ENCODE measurements around the gene ATP12A.
"Not testable (repeated sequence)": the region's sequence is repeated elsewhere in the genome, so short reads cannot be mapped to it uniquely, and the experiment has no call there.

The ATP12A gene

DNA sequence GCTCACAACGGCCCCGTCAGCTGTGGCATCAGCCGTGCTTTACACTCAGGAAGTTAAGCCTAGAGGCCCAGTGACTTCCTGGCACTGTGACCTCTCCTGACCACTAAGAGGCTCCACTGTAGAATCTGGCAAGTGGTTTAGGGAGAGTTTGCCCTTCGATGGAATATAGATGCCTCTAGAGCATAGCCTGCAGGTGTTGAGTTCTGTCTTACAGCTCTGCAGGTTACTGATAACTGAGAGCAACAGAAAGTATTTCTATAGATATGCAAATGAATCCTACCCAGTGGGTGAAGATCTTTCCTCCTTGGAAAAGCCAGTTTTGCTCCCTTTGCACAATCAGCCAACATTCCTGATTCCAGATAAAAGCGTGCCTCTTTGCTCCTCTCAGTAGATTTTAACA is 35.8 kb downstream of the ATP12A start:
- Histone ChIP-seq H3K27me3 (ENCODE audit: control insufficient read depth in 1 of 2, insufficient read depth in 2 of 2, low read length in 2 of 2) (no peaks in the 10 kb centered on the region), H3K9me3 (ENCODE audit: control insufficient read depth in 2 of 2, low read length in 2 of 2) (no peaks in the 10 kb centered on the region), H3K36me3 (ENCODE audit: control insufficient read depth in 2 of 2, insufficient read depth in 2 of 2, low read length in 2 of 2) (no peaks in the 10 kb centered on the region), H3K9ac (ENCODE audit: low read length in 2 of 2) (no peak overlapping the region), H3K4me3 (ENCODE audit: low read length in 2 of 2) (no peak overlapping the region), H3K4me1 (ENCODE audit: control insufficient read depth, insufficient read depth, low read length) (peaks cover 7% of the 10 kb centered on the region), H3K27ac (ENCODE audit: low read length) (no peak overlapping the region)

DNA sequence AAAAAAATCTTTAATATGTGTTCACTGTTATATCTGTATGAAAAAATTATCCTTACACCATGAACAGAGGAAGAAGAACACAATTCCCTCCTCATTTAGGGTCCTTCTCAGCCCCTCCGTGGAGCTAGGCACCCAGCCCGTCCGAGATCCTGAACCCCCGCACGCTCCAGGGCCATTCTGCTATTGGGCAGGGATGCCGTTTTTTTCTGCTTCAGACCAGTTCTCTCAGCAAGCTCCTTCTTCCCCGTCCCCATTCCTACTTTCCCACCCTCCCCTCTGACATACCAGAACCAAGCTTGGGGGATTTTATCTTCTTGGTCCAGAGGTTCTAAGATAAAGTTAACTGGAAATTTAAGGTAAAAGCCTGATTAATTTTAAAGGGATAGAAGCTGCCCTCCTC is 36.2 kb downstream of the ATP12A start:
- H3K9ac ChIP-seq (ENCODE audit: low read length in 2 of 2), result no peak overlapping the region
- no peak overlapping the region for H3K27ac ChIP-seq (ENCODE audit: low read length)
- no peaks in the 10 kb centered on the region for H3K9me3 ChIP-seq (ENCODE audit: control insufficient read depth in 2 of 2, low read length in 2 of 2)
- H3K27me3 ChIP-seq (ENCODE audit: control insufficient read depth in 1 of 2, insufficient read depth in 2 of 2, low read length in 2 of 2), result no peaks in the 10 kb centered on the region
- H3K36me3 ChIP-seq (ENCODE audit: control insufficient read depth in 2 of 2, insufficient read depth in 2 of 2, low read length in 2 of 2), result no peaks in the 10 kb centered on the region
- no peak overlapping the region for H3K4me3 ChIP-seq (ENCODE audit: low read length in 2 of 2)
- H3K4me1 ChIP-seq (ENCODE audit: control insufficient read depth, insufficient read depth, low read length), result peaks cover 7% of the 10 kb centered on the region

DNA sequence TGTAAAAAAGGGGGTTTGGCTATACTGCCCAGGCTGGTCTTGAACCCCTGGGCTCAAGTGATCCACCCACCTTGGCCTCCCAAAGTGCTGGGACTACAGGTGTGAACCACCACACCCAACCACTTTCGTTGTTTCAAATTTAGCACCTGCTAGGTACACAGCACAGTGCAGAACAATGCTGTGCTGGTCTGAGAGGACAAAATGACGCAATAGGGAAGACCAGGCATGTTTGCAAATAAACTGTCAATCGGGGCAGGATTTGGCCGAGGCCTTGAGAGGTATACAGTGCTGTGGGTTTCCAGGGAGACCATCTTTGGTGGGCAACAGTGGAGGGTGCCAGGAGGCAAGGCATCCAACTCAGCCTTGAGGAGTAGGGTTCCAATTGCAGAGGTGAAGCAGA is 37.0 kb downstream of the ATP12A start:
- Histone ChIP-seq H3K36me3 (ENCODE audit: control insufficient read depth in 2 of 2, insufficient read depth in 2 of 2, low read length in 2 of 2) (no peaks in the 10 kb centered on the region), H3K4me1 (ENCODE audit: control insufficient read depth, insufficient read depth, low read length) (peaks cover 7% of the 10 kb centered on the region), H3K9ac (ENCODE audit: low read length in 2 of 2) (no peak overlapping the region), H3K4me3 (ENCODE audit: low read length in 2 of 2) (no peak overlapping the region), H3K27me3 (ENCODE audit: control insufficient read depth in 1 of 2, insufficient read depth in 2 of 2, low read length in 2 of 2) (no peaks in the 10 kb centered on the region), H3K27ac (ENCODE audit: low read length) (no peak overlapping the region), H3K9me3 (ENCODE audit: control insufficient read depth in 2 of 2, low read length in 2 of 2) (no peaks in the 10 kb centered on the region)

DNA sequence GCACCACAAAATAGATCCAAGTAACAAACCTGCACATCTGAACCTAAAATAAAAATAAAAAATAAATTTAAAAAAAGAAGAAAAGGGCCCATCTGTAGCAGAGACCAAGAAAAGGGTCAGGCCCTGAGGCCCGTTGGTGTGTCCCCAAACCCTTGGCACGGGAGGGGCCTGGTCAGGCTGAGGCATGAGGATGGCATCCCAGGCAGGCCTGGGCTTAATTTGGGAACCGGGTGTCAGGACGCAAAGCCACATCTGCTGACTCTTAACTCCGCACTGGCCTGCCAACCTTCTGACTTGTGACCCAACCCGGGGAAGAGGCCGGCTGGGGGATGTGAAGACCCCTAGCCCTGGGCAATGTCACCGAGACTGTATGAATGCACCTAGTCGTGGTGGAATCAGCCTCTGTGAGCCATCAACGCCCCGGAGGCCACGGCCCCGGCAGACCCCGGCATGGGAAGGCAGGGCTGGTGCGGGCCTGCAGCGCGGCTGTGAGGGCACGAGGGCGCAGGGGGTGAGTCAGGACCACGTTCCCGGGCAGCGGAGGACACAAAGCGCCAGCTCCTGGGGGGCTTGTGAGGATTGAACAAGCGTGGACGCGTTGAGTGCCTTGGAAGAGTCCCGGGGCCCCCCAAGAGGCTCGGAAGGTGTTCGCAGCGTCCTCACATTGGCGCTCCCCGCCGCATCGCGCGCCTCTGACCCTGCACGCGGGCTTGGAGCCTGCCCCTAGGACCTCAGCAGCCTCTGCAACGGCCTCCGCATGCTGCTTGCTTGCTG is 38.2 kb downstream of the ATP12A start:
- Histone ChIP-seq H3K4me1 (ENCODE audit: control insufficient read depth, insufficient read depth, low read length) (no peaks in the 10 kb centered on the region), H3K36me3 (ENCODE audit: control insufficient read depth in 2 of 2, insufficient read depth in 2 of 2, low read length in 2 of 2) (no peaks in the 10 kb centered on the region), H3K9me3 (ENCODE audit: control insufficient read depth in 2 of 2, low read length in 2 of 2) (no peaks in the 10 kb centered on the region), H3K4me3 (ENCODE audit: low read length in 2 of 2) (no peak overlapping the region), H3K9ac (ENCODE audit: low read length in 2 of 2) (no peak overlapping the region), H3K27me3 (ENCODE audit: control insufficient read depth in 1 of 2, insufficient read depth in 2 of 2, low read length in 2 of 2) (no peaks in the 10 kb centered on the region), H3K27ac (ENCODE audit: low read length) (no peak overlapping the region)

DNA sequence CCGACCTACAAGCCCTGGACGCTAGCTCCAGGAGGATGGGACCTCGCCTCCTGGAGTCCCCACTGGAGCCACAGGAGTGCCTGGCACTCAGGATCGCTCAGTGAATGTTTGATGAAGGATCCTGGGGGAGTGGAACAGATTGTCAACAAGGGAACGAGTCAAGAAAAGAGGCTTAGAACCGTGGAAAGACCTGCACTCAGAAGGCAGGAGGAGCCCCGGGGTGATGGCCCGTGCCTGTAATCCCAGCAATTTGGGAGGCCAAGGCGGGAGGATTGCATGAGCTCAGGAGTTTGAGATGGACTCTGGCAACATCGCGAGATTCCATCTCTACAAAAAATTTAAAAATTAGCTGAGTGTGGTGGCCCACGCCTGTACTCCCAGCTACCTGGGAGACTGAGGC is 38.9 kb downstream of the ATP12A start:
- Histone ChIP-seq H3K36me3 (ENCODE audit: control insufficient read depth in 2 of 2, insufficient read depth in 2 of 2, low read length in 2 of 2) (no peaks in the 10 kb centered on the region), H3K27ac (ENCODE audit: low read length) (no peak overlapping the region), H3K4me1 (ENCODE audit: control insufficient read depth, insufficient read depth, low read length) (no peaks in the 10 kb centered on the region), H3K9me3 (ENCODE audit: control insufficient read depth in 2 of 2, low read length in 2 of 2) (no peaks in the 10 kb centered on the region), H3K27me3 (ENCODE audit: control insufficient read depth in 1 of 2, insufficient read depth in 2 of 2, low read length in 2 of 2) (no peaks in the 10 kb centered on the region), H3K9ac (ENCODE audit: low read length in 2 of 2) (no peak overlapping the region), H3K4me3 (ENCODE audit: low read length in 2 of 2) (no peak overlapping the region)

DNA sequence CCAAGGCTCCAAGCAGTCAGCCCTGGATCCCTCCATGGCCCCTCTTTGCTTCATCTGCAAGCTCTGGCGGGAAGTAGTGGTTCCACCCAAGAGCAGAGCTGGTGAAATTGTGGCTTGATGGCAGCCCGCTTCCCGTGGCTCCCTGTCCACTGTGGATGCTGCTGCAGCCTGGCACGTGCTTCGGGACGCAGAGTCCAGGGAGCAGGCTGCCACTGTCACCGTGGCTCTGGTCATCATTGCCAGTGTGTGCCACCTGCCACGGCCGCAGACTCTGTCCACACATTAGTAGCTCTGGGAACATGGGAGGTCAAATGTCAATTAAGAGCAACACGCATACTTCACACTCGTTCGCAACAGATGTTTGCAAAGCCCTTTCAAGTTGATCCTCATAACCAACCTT is 43.0 kb downstream of the ATP12A start:
- no peaks in the 10 kb centered on the region for H3K4me1 ChIP-seq (ENCODE audit: control insufficient read depth, insufficient read depth, low read length)
- H3K9ac ChIP-seq (ENCODE audit: low read length in 2 of 2), result no peak overlapping the region
- H3K36me3 ChIP-seq (ENCODE audit: control insufficient read depth in 2 of 2, insufficient read depth in 2 of 2, low read length in 2 of 2), result no peaks in the 10 kb centered on the region
- peaks cover 0 to 3% of the 10 kb centered on the region in 2 donors for H3K27me3 ChIP-seq (ENCODE audit: control insufficient read depth in 1 of 2, insufficient read depth in 2 of 2, low read length in 2 of 2)
- no peak overlapping the region for H3K27ac ChIP-seq (ENCODE audit: low read length)
- no peak overlapping the region for H3K4me3 ChIP-seq (ENCODE audit: low read length in 2 of 2)
- H3K9me3 ChIP-seq (ENCODE audit: control insufficient read depth in 2 of 2, low read length in 2 of 2), result no peaks in the 10 kb centered on the region

DNA sequence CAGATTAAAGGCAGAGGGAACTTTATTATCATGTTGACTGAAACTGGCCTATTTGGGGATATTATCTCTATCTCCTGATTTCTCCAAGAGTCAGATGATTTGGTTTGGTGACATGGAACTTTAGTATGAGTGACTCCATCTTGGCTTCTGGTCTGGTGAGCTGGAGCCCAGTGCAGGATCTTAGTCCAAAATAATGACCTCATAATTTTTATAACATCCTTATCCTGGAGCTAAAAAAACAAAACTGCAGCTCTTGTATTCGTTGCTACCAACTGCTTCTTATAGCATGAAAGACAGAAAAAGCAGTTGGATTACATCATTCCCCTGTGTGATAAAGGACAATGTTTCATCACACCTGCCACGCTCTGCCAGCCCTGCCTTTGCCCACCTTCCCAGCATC is 44.5 kb downstream of the ATP12A start:
- H3K9me3 ChIP-seq (ENCODE audit: control insufficient read depth in 2 of 2, low read length in 2 of 2), result no peaks in the 10 kb centered on the region
- H3K27ac ChIP-seq (ENCODE audit: low read length), result no peak overlapping the region

DNA sequence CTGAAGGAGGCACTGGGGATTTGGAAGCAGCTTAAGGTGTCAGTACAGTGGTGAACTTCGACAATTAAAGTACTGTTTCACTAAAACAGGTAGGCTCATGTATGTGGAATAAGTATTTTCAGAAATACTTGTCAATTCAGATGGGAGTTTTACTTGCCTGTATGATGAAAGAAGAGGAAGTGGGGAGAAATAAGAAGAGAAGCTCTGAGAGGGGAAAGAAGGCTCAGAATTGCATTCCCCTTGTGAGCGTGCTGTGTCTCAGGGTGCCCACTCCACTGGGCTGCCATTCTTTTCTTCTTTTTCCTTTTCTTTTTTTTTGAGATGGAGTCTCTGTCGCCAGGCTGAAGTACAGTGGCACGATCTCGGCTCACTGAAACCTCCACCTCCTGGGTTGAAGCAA is 45.2 kb downstream of the ATP12A start:
- no peak overlapping the region for H3K9ac ChIP-seq (ENCODE audit: low read length in 2 of 2)
- H3K27ac ChIP-seq (ENCODE audit: low read length), result no peak overlapping the region
- no peaks in the 10 kb centered on the region for H3K36me3 ChIP-seq (ENCODE audit: control insufficient read depth in 2 of 2, insufficient read depth in 2 of 2, low read length in 2 of 2)
- no peaks in the 10 kb centered on the region for H3K4me1 ChIP-seq (ENCODE audit: control insufficient read depth, insufficient read depth, low read length)
- H3K9me3 ChIP-seq (ENCODE audit: control insufficient read depth in 2 of 2, low read length in 2 of 2), result no peaks in the 10 kb centered on the region
- peaks cover 0 to 3% of the 10 kb centered on the region in 2 donors for H3K27me3 ChIP-seq (ENCODE audit: control insufficient read depth in 1 of 2, insufficient read depth in 2 of 2, low read length in 2 of 2)
- no peak overlapping the region for H3K4me3 ChIP-seq (ENCODE audit: low read length in 2 of 2)

More for the DNA sequence above, 44.5 kb downstream of the ATP12A start:
- Histone ChIP-seq H3K36me3 (ENCODE audit: control insufficient read depth in 2 of 2, insufficient read depth in 2 of 2, low read length in 2 of 2) (no peaks in the 10 kb centered on the region), H3K4me3 (ENCODE audit: low read length in 2 of 2) (no peak overlapping the region), H3K4me1 (ENCODE audit: control insufficient read depth, insufficient read depth, low read length) (no peaks in the 10 kb centered on the region), H3K9ac (ENCODE audit: low read length in 2 of 2) (no peak overlapping the region), H3K27me3 (ENCODE audit: control insufficient read depth in 1 of 2, insufficient read depth in 2 of 2, low read length in 2 of 2) (peaks cover 0 to 3% of the 10 kb centered on the region in 2 donors)

DNA sequence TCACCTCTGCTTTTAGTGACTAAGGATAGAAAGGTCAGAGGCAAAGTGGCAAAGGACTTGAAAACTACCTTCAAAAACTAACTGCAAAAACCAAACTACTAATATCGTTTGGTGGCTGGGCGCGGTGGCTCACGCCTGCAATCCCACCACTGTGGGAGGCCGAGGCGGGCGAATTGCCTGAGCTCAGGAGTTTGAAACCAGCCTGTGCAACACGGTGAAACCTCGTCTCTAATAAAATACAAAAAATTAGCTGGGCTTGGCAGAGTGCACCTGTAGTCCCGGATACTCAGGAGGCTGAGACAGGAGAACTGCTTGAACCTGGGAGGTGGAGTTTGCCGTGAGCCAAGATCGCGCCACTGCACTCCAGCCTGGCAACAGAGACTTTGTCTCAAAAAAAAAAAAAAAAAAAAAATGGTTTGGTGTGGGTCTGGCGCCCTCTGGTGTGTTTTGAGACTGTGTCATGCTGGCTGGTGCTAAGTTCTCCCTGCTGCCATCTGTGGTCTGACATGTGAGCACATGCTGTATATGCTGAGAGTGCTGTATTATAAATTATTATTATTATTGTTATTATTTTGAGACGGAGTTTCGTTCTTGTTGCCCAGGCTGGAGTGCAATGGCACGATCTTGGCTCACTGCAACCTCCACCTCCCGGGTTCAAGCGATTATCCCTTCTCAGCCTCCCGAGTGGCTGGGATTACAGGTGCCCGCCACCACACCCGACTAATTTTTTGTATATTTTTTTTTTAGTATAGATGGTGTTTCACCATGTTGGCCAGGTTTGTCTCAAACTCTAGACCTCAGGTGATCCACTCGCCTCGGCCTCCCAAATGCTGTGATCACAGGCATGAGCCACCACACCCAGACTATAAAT is 47.8 kb downstream of the ATP12A start:
- Histone ChIP-seq H3K27ac (ENCODE audit: low read length) (no peak overlapping the region), H3K4me3 (ENCODE audit: low read length in 2 of 2) (no peak overlapping the region), H3K4me1 (ENCODE audit: control insufficient read depth, insufficient read depth, low read length) (no peaks in the 10 kb centered on the region), H3K9me3 (ENCODE audit: control insufficient read depth in 2 of 2, low read length in 2 of 2) (no peaks in the 10 kb centered on the region), H3K27me3 (ENCODE audit: control insufficient read depth in 1 of 2, insufficient read depth in 2 of 2, low read length in 2 of 2) (peaks cover 0 to 3% of the 10 kb centered on the region in 2 donors), H3K9ac (ENCODE audit: low read length in 2 of 2) (no peak overlapping the region), H3K36me3 (ENCODE audit: control insufficient read depth in 2 of 2, insufficient read depth in 2 of 2, low read length in 2 of 2) (no peaks in the 10 kb centered on the region)

DNA sequence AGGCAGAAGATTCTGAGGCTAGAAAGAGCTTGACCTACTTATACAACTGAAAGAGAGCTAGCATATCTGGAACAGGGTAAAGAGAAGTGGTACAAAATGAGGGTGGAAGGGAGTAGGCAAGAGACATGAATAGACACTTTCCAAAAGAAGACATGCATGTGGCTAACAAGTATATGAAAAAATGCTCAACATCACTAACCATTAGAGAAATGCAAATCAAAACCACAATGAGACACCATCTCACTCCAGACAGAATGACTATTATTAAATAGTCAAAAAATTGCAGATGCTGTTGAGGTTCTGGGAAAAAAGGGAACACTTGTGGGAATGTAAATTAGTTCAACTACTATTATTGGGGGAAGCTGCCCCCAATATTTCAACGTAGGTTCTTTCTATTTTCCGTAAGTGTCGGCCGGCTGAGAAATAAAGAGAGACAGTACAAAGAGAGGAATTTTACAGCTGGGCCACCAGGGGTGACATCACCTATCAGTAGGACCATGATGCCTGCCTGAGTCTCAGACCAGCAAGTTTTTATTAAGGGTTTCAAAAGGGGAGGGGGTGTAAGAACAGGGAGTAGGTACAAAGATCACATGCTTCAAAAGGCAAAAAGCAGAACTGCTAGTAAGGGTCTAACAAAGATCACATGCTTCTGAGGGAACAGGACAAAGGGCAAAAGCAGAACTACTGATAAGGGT is 50.8 kb downstream of the ATP12A start:
- not testable (repeated sequence) for H3K9me3 ChIP-seq (ENCODE audit: control insufficient read depth in 2 of 2, low read length in 2 of 2); H3K36me3 ChIP-seq (ENCODE audit: control insufficient read depth in 2 of 2, insufficient read depth in 2 of 2, low read length in 2 of 2); H3K9ac ChIP-seq (ENCODE audit: low read length in 2 of 2); H3K4me3 ChIP-seq (ENCODE audit: low read length in 2 of 2); H3K4me1 ChIP-seq (ENCODE audit: control insufficient read depth, insufficient read depth, low read length); H3K27me3 ChIP-seq (ENCODE audit: control insufficient read depth in 1 of 2, insufficient read depth in 2 of 2, low read length in 2 of 2); H3K27ac ChIP-seq (ENCODE audit: low read length)

All from stomach smooth muscle (tissue), 2 donors.